ENCODE data around the gene OTP. TPM values are rescaled to one million over a fixed set of nuclear protein-coding genes. Genes with fewer than 3 reads are reported as not detected.

Gene OTP
- total RNA-seq, 1 donor from 2014 or later, result 0.16 TPM

- Mint-ChIP-seq H3K36me3 (ENCODE audit: low read depth, unreplicated experiment) (peaks cover 5% of the 10 kb centered on the region), H3K27ac (ENCODE audit: unreplicated experiment) (peak overlapping the region; percentile 51), H3K4me3 (ENCODE audit: unreplicated experiment) (peak overlapping the region; percentile 11), H3K4me1 (ENCODE audit: low read depth, unreplicated experiment) (peaks cover 2% of the 10 kb centered on the region), H3K27me3 (ENCODE audit: low read depth, unreplicated experiment) (peaks cover 87% of the 10 kb centered on the region), H3K9me3 (ENCODE audit: unreplicated experiment) (peaks cover 9% of the 10 kb centered on the region)
- H3K4me2 ChIP-seq (ENCODE audit: low read length), result no peak overlapping the region
- no peak for FAIRE-seq
- no peak overlapping the region for H2AFZ ChIP-seq (ENCODE audit: low read depth, low read length)
- no peaks in the 10 kb centered on the region for H3K36me3 ChIP-seq (ENCODE audit: insufficient read depth, low read length)
- DNase-seq (ENCODE audit: low read depth), result no peak
- peaks cover 98% of the 10 kb centered on the region for H3K27me3 ChIP-seq (ENCODE audit: insufficient read depth, low read length)
- TF ChIP-seq EZH2 (IDR thresholded peaks at IDR 0.05; ENCODE audit: insufficient read depth, low read length) (no peak), CTCF (IDR thresholded peaks at IDR 0.05; ENCODE audit: insufficient read depth, low read depth, low read length) (no peak)
- H3K4me1 ChIP-seq (ENCODE audit: insufficient read depth, low read length), result peaks cover 3% of the 10 kb centered on the region
- no peak overlapping the region for H3K27ac ChIP-seq (ENCODE audit: low read depth, low read length)
- no peak overlapping the region for H3K4me3 ChIP-seq (ENCODE audit: insufficient read depth, low read depth, low read length)
- no peaks in the 10 kb centered on the region for H3K79me2 ChIP-seq (ENCODE audit: insufficient read depth, low read length)
- peaks cover 20% of the 10 kb centered on the region for H4K20me1 ChIP-seq (ENCODE audit: insufficient read depth, low read length)
- H3K9me3 ChIP-seq (ENCODE audit: insufficient read depth, low read depth, low read length), result no peaks in the 10 kb centered on the region
- H3K9ac ChIP-seq (ENCODE audit: low read length), result no peak overlapping the region
Measured at GRCh38 chr5:77643654-77644370, 5.3 kb upstream of the OTP start.

- peaks cover 20% of the 10 kb centered on the region for H4K20me1 ChIP-seq (ENCODE audit: insufficient read depth, low read length)
- DNase-seq (ENCODE audit: low read depth), result no peak
- Mint-ChIP-seq H3K9me3 (ENCODE audit: unreplicated experiment) (peaks cover 9% of the 10 kb centered on the region), H3K4me1 (ENCODE audit: low read depth, unreplicated experiment) (peaks cover 2% of the 10 kb centered on the region), H3K4me3 (ENCODE audit: unreplicated experiment) (peak overlapping the region; percentile 11), H3K27me3 (ENCODE audit: low read depth, unreplicated experiment) (peaks cover 81% of the 10 kb centered on the region), H3K36me3 (ENCODE audit: low read depth, unreplicated experiment) (peaks cover 5% of the 10 kb centered on the region), H3K27ac (ENCODE audit: unreplicated experiment) (no peak overlapping the region)
- peaks cover 99% of the 10 kb centered on the region for H3K27me3 ChIP-seq (ENCODE audit: insufficient read depth, low read length)
- H3K27ac ChIP-seq (ENCODE audit: low read depth, low read length), result no peak overlapping the region
- no peak overlapping the region for H3K9ac ChIP-seq (ENCODE audit: low read length)
- no peaks in the 10 kb centered on the region for H3K9me3 ChIP-seq (ENCODE audit: insufficient read depth, low read depth, low read length)
- no peaks in the 10 kb centered on the region for H3K79me2 ChIP-seq (ENCODE audit: insufficient read depth, low read length)
- H3K4me2 ChIP-seq (ENCODE audit: low read length), result no peak overlapping the region
- peaks cover 3% of the 10 kb centered on the region for H3K4me1 ChIP-seq (ENCODE audit: insufficient read depth, low read length)
- no peaks in the 10 kb centered on the region for H3K36me3 ChIP-seq (ENCODE audit: insufficient read depth, low read length)
- no peak for TF ChIP-seq CTCF (IDR thresholded peaks at IDR 0.05; ENCODE audit: insufficient read depth, low read depth, low read length)
- no peak for TF ChIP-seq EZH2 (IDR thresholded peaks at IDR 0.05; ENCODE audit: insufficient read depth, low read length)
- H3K4me3 ChIP-seq (ENCODE audit: insufficient read depth, low read depth, low read length), result no peak overlapping the region
- FAIRE-seq, result no peak
- H2AFZ ChIP-seq (ENCODE audit: low read depth, low read length), result no peak overlapping the region
Measured at GRCh38 chr5:77642738-77643653, 4.5 kb upstream of the OTP start.
